CD8-positive, alpha-beta memory T cell (primary cell): ENCODE results near the gene OR4N2. TPM values are rescaled to one million over a fixed set of nuclear protein-coding genes. Genes with fewer than 3 reads are reported as not detected.
"Not testable (repeated sequence)": the region's sequence is repeated elsewhere in the genome, so short reads cannot be mapped to it uniquely, and the experiment has no call there.

ENCODE experiments used
- CTCF ChIA-PET: fragments of 350-600 bp; sonication (Branson Sonifier 250); formaldehyde crosslinking; loops from one replicate; lab custom pipeline; 2021; ENCODE audit warnings: antibody characterized with exemption; lab: Charles Lee
- POLR2A ChIA-PET: fragments of 350-600 bp; sonication (Branson Sonifier 250); formaldehyde crosslinking; loops from one replicate; lab custom pipeline; 2021; ENCODE audit warnings: antibody characterized with exemption; lab: Charles Lee
- DNase-seq, 5 donors: peaks; one replicate each; pipeline versions ENCODE4 v3.0.0 to v3.0.0-alpha.2; 2020 to 2022; ENCODE audit warnings: mixed read lengths in 1 of 5
- H3K27ac ChIP-seq: one replicate; pipeline ENCODE4 v1.7.0; 2013; ENCODE audit warnings: low read depth, mild to moderate bottlenecking, low read length, moderate library complexity
- H3K27me3 ChIP-seq: 2 replicates; pipeline ENCODE4 v1.7.0; 2013; ENCODE audit warnings: low read length, mild to moderate bottlenecking; ENCODE audit not compliant: insufficient read depth, poor library complexity, severe bottlenecking
- H3K36me3 ChIP-seq: 2 replicates; pipeline ENCODE4 v1.7.0; 2013; ENCODE audit warnings: mild to moderate bottlenecking, low read length, moderate library complexity; ENCODE audit not compliant: insufficient read depth
- H3K4me1 ChIP-seq: 2 replicates; pipeline ENCODE4 v1.7.0; 2013; ENCODE audit warnings: mild to moderate bottlenecking, low read length, moderate library complexity; ENCODE audit not compliant: insufficient read depth
- H3K4me3 ChIP-seq: 2 replicates; pipeline ENCODE4 v1.7.0; 2013; ENCODE audit warnings: mild to moderate bottlenecking, low read length
- H3K9me3 ChIP-seq: 2 replicates; pipeline ENCODE4 v1.7.0; 2013; ENCODE audit warnings: mild to moderate bottlenecking, low read length
- H3K27ac Mint-ChIP-seq, 8 donors: one replicate each; pipeline ENCODE4 v1.8.0; 2020 to 2021; ENCODE audit warnings: mixed read lengths in 8 of 8, mild to moderate bottlenecking in 6 of 8, inconsistent platforms in 3 of 8, moderate library complexity in 3 of 8
- H3K27me3 Mint-ChIP-seq, 2 donors: one replicate each; pipeline ENCODE4 v1.8.0; 2020 to 2021; ENCODE audit warnings: mixed read lengths in 2 of 2, mild to moderate bottlenecking in 1 of 2, moderate library complexity in 1 of 2
- H3K36me3 Mint-ChIP-seq, 3 donors: one replicate each; pipeline ENCODE4 v1.8.0; 2020 to 2021; ENCODE audit warnings: mixed read lengths in 3 of 3, inconsistent platforms in 1 of 3, mild to moderate bottlenecking in 1 of 3
- H3K4me1 Mint-ChIP-seq, 3 donors: one replicate each; pipeline ENCODE4 v1.8.0; 2020 to 2021; ENCODE audit warnings: mixed read lengths in 3 of 3, inconsistent platforms in 1 of 3, mild to moderate bottlenecking in 1 of 3
- H3K4me3 Mint-ChIP-seq, 7 donors: one replicate each; pipeline ENCODE4 v1.8.0; 2020 to 2021; ENCODE audit warnings: mixed read lengths in 7 of 7, mild to moderate bottlenecking in 6 of 7, moderate library complexity in 4 of 7, inconsistent platforms in 2 of 7
- H3K9me3 Mint-ChIP-seq, 5 donors: one replicate each; pipeline ENCODE4 v1.8.0; 2020 to 2022; ENCODE audit warnings: mixed read lengths in 5 of 5, mild to moderate bottlenecking in 3 of 5, moderate library complexity in 2 of 5, inconsistent platforms in 1 of 5
- polyA plus RNA-seq: library from polyadenylated mRNA; unstranded; fragments of 300-500 nt; fragmentation: Illumina TruSeq; gene quantifications from one replicate; pipeline ENCODE4 v1.2.3, GENCODE V29; 2021
- total RNA-seq, 2 experiments: library from RNA; stranded (reverse); gene quantifications; one replicate each; pipeline ENCODE4 v1.2.3, GENCODE V29; 2021

Gene OR4N2
- total RNA-seq (not detected), polyA plus RNA-seq (not detected)

- H3K9me3 Mint-ChIP-seq, POLR2A ChIA-PET, H3K27me3 Mint-ChIP-seq, H3K27ac Mint-ChIP-seq, H3K27ac ChIP-seq, H3K36me3 Mint-ChIP-seq, H3K9me3 ChIP-seq, H3K36me3 ChIP-seq, CTCF ChIA-PET, H3K4me1 ChIP-seq, H3K4me3 Mint-ChIP-seq, DNase-seq, H3K4me3 ChIP-seq, H3K27me3 ChIP-seq, H3K4me1 Mint-ChIP-seq: not testable (repeated sequence)
Measured at GRCh38 chr14:19803470-19803869, at the start of gene OR4N2. Gene OR4N2, plus strand, starts transcription at chr14:19803770. Its CDS starts 23,679 bp downstream, at chr14:19827449.

- Mint-ChIP-seq H3K9me3 (peaks cover 0 to 2% (median 0%) of the 10 kb centered on the region in 5 donors), H3K4me3 (no peak overlapping the region), H3K27me3 (no peaks in the 10 kb centered on the region), H3K27ac (no peak overlapping the region), H3K4me1 (no peaks in the 10 kb centered on the region), H3K36me3 (no peaks in the 10 kb centered on the region)
- DNase-seq: no peak
- Histone ChIP-seq H3K27ac (no peak overlapping the region), H3K27me3 (no peaks in the 10 kb centered on the region), H3K9me3 (no peaks in the 10 kb centered on the region), H3K4me3 (no peak overlapping the region), H3K4me1 (no peaks in the 10 kb centered on the region), H3K36me3 (no peaks in the 10 kb centered on the region)
- ChIA-PET CTCF (no interaction called here), POLR2A (no interaction called here)
Measured at GRCh38 chr14:19754172-19754571, 49.4 kb upstream of the OR4N2 start.

GRCh38 chr14:19771491-19771890 lies 32.1 kb upstream of the OR4N2 start:
- H3K9me3 Mint-ChIP-seq, H3K4me1 ChIP-seq, CTCF ChIA-PET, H3K27ac Mint-ChIP-seq, H3K27ac ChIP-seq, H3K9me3 ChIP-seq, H3K27me3 ChIP-seq, DNase-seq, H3K4me1 Mint-ChIP-seq, H3K36me3 Mint-ChIP-seq, H3K27me3 Mint-ChIP-seq, POLR2A ChIA-PET, H3K36me3 ChIP-seq, H3K4me3 Mint-ChIP-seq, H3K4me3 ChIP-seq: not testable (repeated sequence)

- H3K27me3 ChIP-seq: no peaks in the 10 kb centered on the region
- Mint-ChIP-seq H3K27ac (no peak overlapping the region), H3K4me3 (no peak overlapping the region), H3K9me3 (peaks cover 2 to 10% (median 5%) of the 10 kb centered on the region in 5 donors), H3K27me3 (peaks cover 0 to 6% of the 10 kb centered on the region in 2 donors), H3K4me1 (no peaks in the 10 kb centered on the region), H3K36me3 (no peaks in the 10 kb centered on the region)
- H3K9me3 ChIP-seq: no peaks in the 10 kb centered on the region
- H3K27ac ChIP-seq: no peak overlapping the region
- no peak for DNase-seq
- no peaks in the 10 kb centered on the region for H3K4me1 ChIP-seq
- ChIA-PET POLR2A (no interaction called here), CTCF (no interaction called here)
- H3K4me3 ChIP-seq: no peak overlapping the region
- H3K36me3 ChIP-seq: no peaks in the 10 kb centered on the region
Measured at GRCh38 chr14:19771895-19772430, 31.6 kb upstream of the OR4N2 start.

GRCh38 chr14:19772454-19772853 lies 31.1 kb upstream of the OR4N2 start:
- H3K27ac Mint-ChIP-seq, H3K36me3 Mint-ChIP-seq: not testable (repeated sequence)

GRCh38 chr14:19773204-19773603 lies 30.4 kb upstream of the OR4N2 start, which contains the start of gene OR4M1:
Gene OR4M1, plus strand, starts transcription at chr14:19773504. Its CDS starts 6,819 bp downstream, at chr14:19780323.
- POLR2A ChIA-PET, H3K4me3 Mint-ChIP-seq, H3K27ac Mint-ChIP-seq: not testable (repeated sequence)

More at GRCh38 chr14:19772454-19772853, 31.1 kb upstream of the OR4N2 start:
- CTCF ChIA-PET, H3K4me1 Mint-ChIP-seq, H3K9me3 Mint-ChIP-seq, H3K4me3 ChIP-seq, POLR2A ChIA-PET, H3K27me3 Mint-ChIP-seq, H3K36me3 ChIP-seq, H3K4me3 Mint-ChIP-seq, H3K9me3 ChIP-seq, H3K27me3 ChIP-seq, H3K27ac ChIP-seq, H3K4me1 ChIP-seq, DNase-seq: not testable (repeated sequence)

GRCh38 chr14:19775587-19775986 lies 28.0 kb upstream of the OR4N2 start:
- CTCF ChIA-PET: no interaction called here
- no peaks in the 10 kb centered on the region for H3K36me3 ChIP-seq
- H3K27me3 Mint-ChIP-seq: peaks cover 0 to 6% of the 10 kb centered on the region in 2 donors
- H3K4me3 ChIP-seq: no peak overlapping the region
- POLR2A ChIA-PET: no interaction called here
- no peaks in the 10 kb centered on the region for H3K36me3 Mint-ChIP-seq
- H3K27ac ChIP-seq: no peak overlapping the region
- no peak overlapping the region for H3K27ac Mint-ChIP-seq
- no peaks in the 10 kb centered on the region for H3K4me1 Mint-ChIP-seq
- peaks cover 2 to 9% (median 5%) of the 10 kb centered on the region in 5 donors for H3K9me3 Mint-ChIP-seq
- H3K4me3 Mint-ChIP-seq: no peak overlapping the region
- H3K4me1 ChIP-seq: no peaks in the 10 kb centered on the region
- no peaks in the 10 kb centered on the region for H3K9me3 ChIP-seq
- no peaks in the 10 kb centered on the region for H3K27me3 ChIP-seq
- DNase-seq: no peak

More at GRCh38 chr14:19773204-19773603, 30.4 kb upstream of the OR4N2 start, which contains the start of gene OR4M1:
- H3K27ac ChIP-seq, H3K9me3 ChIP-seq, H3K9me3 Mint-ChIP-seq, DNase-seq, H3K4me1 Mint-ChIP-seq, H3K27me3 Mint-ChIP-seq, H3K36me3 ChIP-seq, H3K4me1 ChIP-seq, H3K4me3 ChIP-seq, CTCF ChIA-PET, H3K36me3 Mint-ChIP-seq, H3K27me3 ChIP-seq: not testable (repeated sequence)

- H3K36me3 ChIP-seq, POLR2A ChIA-PET: not testable (repeated sequence)
Measured at GRCh38 chr14:19785848-19786247, 17.7 kb upstream of the OR4N2 start.

GRCh38 chr14:19787318-19787717 lies 16.3 kb upstream of the OR4N2 start:
- H3K36me3 Mint-ChIP-seq, H3K27me3 Mint-ChIP-seq, H3K27ac Mint-ChIP-seq, CTCF ChIA-PET, H3K4me3 ChIP-seq, H3K9me3 Mint-ChIP-seq, POLR2A ChIA-PET, H3K27me3 ChIP-seq, H3K4me3 Mint-ChIP-seq, H3K27ac ChIP-seq, H3K36me3 ChIP-seq, H3K9me3 ChIP-seq, DNase-seq, H3K4me1 ChIP-seq, H3K4me1 Mint-ChIP-seq: not testable (repeated sequence)

More at GRCh38 chr14:19785848-19786247, 17.7 kb upstream of the OR4N2 start:
- H3K36me3 Mint-ChIP-seq, H3K4me3 Mint-ChIP-seq, CTCF ChIA-PET, H3K27me3 ChIP-seq, DNase-seq, H3K27me3 Mint-ChIP-seq, H3K27ac Mint-ChIP-seq, H3K4me1 ChIP-seq, H3K9me3 Mint-ChIP-seq, H3K9me3 ChIP-seq, H3K4me3 ChIP-seq, H3K27ac ChIP-seq, H3K4me1 Mint-ChIP-seq: not testable (repeated sequence)
